DMS153 treated with DMSO at 0.1 percent for 48 hours (cell line): ENCODE results near the gene PPP2R2D.
"Not testable (repeated sequence)": the region's sequence is repeated elsewhere in the genome, so short reads cannot be mapped to it uniquely, and the experiment has no call there.

Experiments used
- DNase-seq: peaks from one replicate; lab custom pipeline; 2025; ENCODE audit not compliant: unreplicated experiment; lab: John Stamatoyannopoulos, UW

Gene PPP2R2D

GRCh38 chr10:131905603-131906268 lies 4.9 kb downstream of the PPP2R2D start:
- DNase-seq: no peak

GRCh38 chr10:131906269-131906639 lies 5.4 kb downstream of the PPP2R2D start:
- no peak for DNase-seq

GRCh38 chr10:131907679-131908078 lies 6.9 kb downstream of the PPP2R2D start:
- DNase-seq: no peak

- no peak for DNase-seq
Measured at GRCh38 chr10:131908151-131908550, 7.3 kb downstream of the PPP2R2D start.

GRCh38 chr10:131909014-131909808 lies 8.4 kb downstream of the PPP2R2D start:
- DNase-seq: no peak

GRCh38 chr10:131909929-131910328 lies 9.1 kb downstream of the PPP2R2D start:
- no peak for DNase-seq

GRCh38 chr10:131910663-131911314 lies 10.0 kb downstream of the PPP2R2D start:
- DNase-seq: no peak

- no peak for DNase-seq
Measured at GRCh38 chr10:131911451-131911850, 10.6 kb downstream of the PPP2R2D start.

- no peak for DNase-seq
Measured at GRCh38 chr10:131912620-131913019, 11.8 kb downstream of the PPP2R2D start.

- no peak for DNase-seq
Measured at GRCh38 chr10:131915484-131915883, 14.7 kb downstream of the PPP2R2D start.

GRCh38 chr10:131915990-131916766 lies 15.4 kb downstream of the PPP2R2D start:
- no peak for DNase-seq

- not testable (repeated sequence) for DNase-seq
Measured at GRCh38 chr10:131916767-131917160, 16.0 kb downstream of the PPP2R2D start.

GRCh38 chr10:131917496-131917895 lies 16.7 kb downstream of the PPP2R2D start:
- not testable (repeated sequence) for DNase-seq

- DNase-seq: not testable (repeated sequence)
Measured at GRCh38 chr10:131919461-131919860, 18.7 kb downstream of the PPP2R2D start.

- DNase-seq: no peak
Measured at GRCh38 chr10:131920151-131920550, 19.3 kb downstream of the PPP2R2D start.

- no peak for DNase-seq
Measured at GRCh38 chr10:131920693-131921092, 19.9 kb downstream of the PPP2R2D start.

GRCh38 chr10:131921184-131921583 lies 20.4 kb downstream of the PPP2R2D start:
- DNase-seq: no peak

- no peak for DNase-seq
Measured at GRCh38 chr10:131923038-131923756, 22.4 kb downstream of the PPP2R2D start.

- no peak for DNase-seq
Measured at GRCh38 chr10:131925011-131925649, 24.3 kb downstream of the PPP2R2D start.

GRCh38 chr10:131925716-131926115 lies 24.9 kb downstream of the PPP2R2D start:
- no peak for DNase-seq
